Gastroesophageal sphincter (tissue), 3 donors: ENCODE measurements around the gene BCL2L13.

Experiments used
- EP300 ChIP-seq: sonication (generic); formaldehyde crosslinking; IDR thresholded peaks from one replicate; pipeline ENCODE4 v1.6.1; 2017; ENCODE audit warnings: antibody characterized with exemption, mild to moderate bottlenecking
- POLR2A ChIP-seq, 2 donors: fragments of 450-650 bp; IDR thresholded peaks; one replicate each; pipeline ENCODE4 v1.6.1; 2017; ENCODE audit warnings: antibody characterized with exemption in 2 of 2, mild to moderate bottlenecking in 2 of 2, moderate library complexity in 1 of 2
- POLR2AphosphoS5 ChIP-seq: sonication (generic); formaldehyde crosslinking; IDR thresholded peaks from one replicate; pipeline ENCODE4 v1.6.1; 2017; ENCODE audit warnings: antibody characterized with exemption
- TF ChIP-seq, protein P1 (sequence below), 4 experiments: fragments of 200-600 bp in 2 of 4; fragments of 450-650 bp in 2 of 4; sonication (generic) in 1 of 4; IDR thresholded peaks; one replicate each; pipeline ENCODE4 v1.5.1; 2017 to 2019; ENCODE audit warnings: antibody characterized with exemption in 4 of 4, mild to moderate bottlenecking in 2 of 4, moderate library complexity in 2 of 4

DNA sequence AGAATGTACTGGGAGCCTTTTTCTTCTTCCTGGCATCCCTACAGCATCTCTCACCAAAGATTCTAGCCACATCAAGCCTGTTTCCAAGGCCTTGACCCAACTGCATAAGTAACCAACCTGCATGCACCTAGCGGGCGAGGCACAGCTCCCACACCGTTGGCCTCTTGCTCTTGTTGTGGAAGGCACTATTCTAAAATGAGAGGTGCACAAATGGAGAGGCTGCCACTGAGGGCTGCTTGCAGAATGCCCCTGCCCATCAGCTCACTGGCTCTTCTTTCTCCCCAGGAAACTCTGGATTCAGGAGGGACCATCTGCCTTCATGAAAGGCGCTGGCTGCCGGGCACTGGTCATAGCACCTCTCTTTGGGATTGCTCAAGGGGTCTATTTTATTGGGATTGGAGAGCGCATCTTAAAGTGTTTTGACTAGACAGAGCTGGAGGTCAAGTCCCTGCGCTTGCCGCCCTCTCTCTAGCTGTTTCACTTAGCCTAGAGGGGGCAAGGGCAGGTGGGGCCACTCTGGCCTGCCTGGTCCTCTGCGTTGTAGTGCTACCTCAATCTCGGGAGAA is 48.7 kb upstream of the BCL2L13 start:
- TF ChIP-seq, protein P1, sequence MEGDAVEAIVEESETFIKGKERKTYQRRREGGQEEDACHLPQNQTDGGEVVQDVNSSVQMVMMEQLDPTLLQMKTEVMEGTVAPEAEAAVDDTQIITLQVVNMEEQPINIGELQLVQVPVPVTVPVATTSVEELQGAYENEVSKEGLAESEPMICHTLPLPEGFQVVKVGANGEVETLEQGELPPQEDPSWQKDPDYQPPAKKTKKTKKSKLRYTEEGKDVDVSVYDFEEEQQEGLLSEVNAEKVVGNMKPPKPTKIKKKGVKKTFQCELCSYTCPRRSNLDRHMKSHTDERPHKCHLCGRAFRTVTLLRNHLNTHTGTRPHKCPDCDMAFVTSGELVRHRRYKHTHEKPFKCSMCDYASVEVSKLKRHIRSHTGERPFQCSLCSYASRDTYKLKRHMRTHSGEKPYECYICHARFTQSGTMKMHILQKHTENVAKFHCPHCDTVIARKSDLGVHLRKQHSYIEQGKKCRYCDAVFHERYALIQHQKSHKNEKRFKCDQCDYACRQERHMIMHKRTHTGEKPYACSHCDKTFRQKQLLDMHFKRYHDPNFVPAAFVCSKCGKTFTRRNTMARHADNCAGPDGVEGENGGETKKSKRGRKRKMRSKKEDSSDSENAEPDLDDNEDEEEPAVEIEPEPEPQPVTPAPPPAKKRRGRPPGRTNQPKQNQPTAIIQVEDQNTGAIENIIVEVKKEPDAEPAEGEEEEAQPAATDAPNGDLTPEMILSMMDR (IDR thresholded peaks at IDR 0.05), result no peak
- TF ChIP-seq EP300 (no peak), POLR2A (IDR thresholded peaks at IDR 0.05) (no peak), POLR2AphosphoS5 (no peak)
